Dendritic cell treated with granulocyte-macrophage colony-stimulating factor and Interleukin-4, amounts not matched to agents 40 ng/mL and 50 ng/mL, for 4 days (primary cell): Measurements from ENCODE around the gene CLEC18C.
"Not testable (repeated sequence)": the region's sequence is repeated elsewhere in the genome, so short reads cannot be mapped to it uniquely, and the experiment has no call there.

Experiments
- H3K27ac Mint-ChIP-seq: one replicate; pipeline ENCODE4 v1.8.0; 2022; ENCODE audit warnings: mild to moderate bottlenecking, mixed read lengths
- H3K27me3 Mint-ChIP-seq: one replicate; pipeline ENCODE4 v1.8.0; 2022; ENCODE audit warnings: mild to moderate bottlenecking, mixed read lengths
- H3K36me3 Mint-ChIP-seq: one replicate; pipeline ENCODE4 v1.8.0; 2022; ENCODE audit warnings: low read depth, mixed read lengths
- H3K4me1 Mint-ChIP-seq: one replicate; pipeline ENCODE4 v1.8.0; 2022; ENCODE audit warnings: low read depth, mixed read lengths
- H3K4me3 Mint-ChIP-seq: one replicate; pipeline ENCODE4 v1.8.0; 2022; ENCODE audit warnings: mild to moderate bottlenecking, moderate library complexity, mixed read lengths
- H3K9me3 Mint-ChIP-seq: one replicate; pipeline ENCODE4 v1.8.0; 2022; ENCODE audit warnings: mixed read lengths
- intact Hi-C: fragments of 100-400 bp; cut with micrococcal nuclease; formaldehyde crosslinking; loops from one replicate; pipeline ENCODE4 v1.15.0; 2022

The CLEC18C gene

DNA sequence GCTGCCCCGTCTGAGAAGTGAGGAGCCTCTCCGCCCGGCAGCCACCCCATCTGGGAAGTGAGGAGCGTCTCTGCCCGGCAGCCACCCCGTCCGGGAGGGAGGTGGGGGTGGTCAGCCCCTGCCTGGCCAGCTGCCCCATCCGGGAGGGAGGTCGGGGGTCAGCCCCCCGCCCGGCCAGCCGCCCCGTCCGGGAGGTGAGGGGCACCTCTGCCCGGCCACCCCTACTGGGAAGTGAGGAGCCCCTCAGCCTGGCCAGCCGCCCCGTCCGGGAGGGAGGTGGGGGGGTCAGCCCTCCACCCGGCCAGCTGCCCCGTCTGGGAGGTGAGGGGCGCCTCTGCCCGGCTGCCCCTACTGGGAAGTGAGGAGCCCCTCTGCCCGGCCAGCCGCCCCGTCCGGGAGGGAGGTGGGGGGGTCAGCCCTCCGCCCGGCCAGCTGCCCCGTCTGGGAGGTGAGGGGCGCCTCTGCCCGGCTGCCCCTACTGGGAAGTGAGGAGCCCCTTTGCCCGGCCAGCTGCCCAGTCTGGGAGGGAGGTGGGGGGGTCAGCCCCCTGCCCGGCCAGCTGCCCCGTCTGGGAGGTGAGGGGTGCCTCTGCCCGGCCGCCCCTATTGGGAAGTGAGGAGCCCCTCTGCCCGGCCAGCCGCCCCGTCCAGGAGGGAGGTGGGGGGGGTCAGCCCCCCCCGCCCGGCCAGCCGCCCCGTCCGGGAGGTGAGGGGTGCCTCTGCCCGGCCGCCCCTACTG lies 31.2 kb downstream of the CLEC18C start:
- H3K9me3 Mint-ChIP-seq, H3K27ac Mint-ChIP-seq, H3K4me3 Mint-ChIP-seq, H3K27me3 Mint-ChIP-seq, intact Hi-C loops, H3K4me1 Mint-ChIP-seq: not testable (repeated sequence)
- H3K36me3 Mint-ChIP-seq: peaks cover 28% of the 10 kb centered on the region

GRCh38 chr16:70206382-70206781 lies 32.8 kb downstream of the CLEC18C start:
- H3K27ac Mint-ChIP-seq, H3K27me3 Mint-ChIP-seq, H3K4me1 Mint-ChIP-seq, H3K4me3 Mint-ChIP-seq, intact Hi-C loops, H3K9me3 Mint-ChIP-seq: not testable (repeated sequence)
- H3K36me3 Mint-ChIP-seq: peaks cover 28% of the 10 kb centered on the region

- intact Hi-C loops: not testable (repeated sequence)
Measured at GRCh38 chr16:70218586-70218985, 45.0 kb downstream of the CLEC18C start.

DNA sequence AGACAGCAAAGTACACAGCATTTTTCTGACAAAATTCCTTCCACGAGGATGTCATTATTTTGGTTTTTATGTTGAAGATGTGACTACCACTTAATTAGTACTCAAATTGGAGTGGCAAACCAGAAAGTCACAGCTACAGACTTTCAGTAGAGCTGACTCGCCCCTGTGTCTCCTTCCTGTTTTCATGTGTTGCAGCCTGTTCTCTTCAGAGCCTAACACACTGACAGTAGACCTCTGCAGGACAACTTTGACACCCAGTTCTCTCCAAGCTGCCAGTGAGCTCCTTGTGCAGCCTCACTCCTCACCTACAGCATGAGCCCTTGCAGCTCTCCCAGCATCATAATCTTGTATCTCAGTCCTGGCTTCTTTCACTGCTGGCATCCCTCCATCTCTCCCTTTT lies 49.0 kb downstream of the CLEC18C start:
- H3K27me3 Mint-ChIP-seq, H3K9me3 Mint-ChIP-seq, H3K4me1 Mint-ChIP-seq, H3K4me3 Mint-ChIP-seq, H3K27ac Mint-ChIP-seq, intact Hi-C loops: not testable (repeated sequence)
- peaks cover 71% of the 10 kb centered on the region for H3K36me3 Mint-ChIP-seq

More at GRCh38 chr16:70218586-70218985, 45.0 kb downstream of the CLEC18C start:
- not testable (repeated sequence) for H3K27ac Mint-ChIP-seq, H3K9me3 Mint-ChIP-seq, H3K27me3 Mint-ChIP-seq, H3K4me1 Mint-ChIP-seq, H3K4me3 Mint-ChIP-seq
- peaks cover 79% of the 10 kb centered on the region for H3K36me3 Mint-ChIP-seq

DNA sequence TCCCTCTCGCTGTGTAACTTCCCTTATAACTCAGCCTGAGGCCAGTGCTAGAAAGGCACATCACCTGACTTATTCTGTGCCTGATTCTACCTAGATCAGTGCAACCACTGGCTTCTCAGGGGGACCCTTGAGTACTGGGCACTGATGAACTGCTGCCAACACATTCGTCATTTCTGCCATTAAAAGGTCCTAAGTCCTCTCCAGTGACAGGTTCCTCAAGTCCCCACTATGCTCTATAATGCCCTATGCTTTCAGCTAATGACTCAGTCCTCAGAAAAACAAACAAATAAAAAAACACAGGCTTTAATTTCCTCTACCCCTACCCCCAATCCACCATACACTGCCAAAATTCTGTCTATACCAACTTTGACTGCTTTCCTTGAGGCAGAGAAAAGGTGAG lies 49.6 kb downstream of the CLEC18C start:
- H3K9me3 Mint-ChIP-seq, H3K27ac Mint-ChIP-seq, H3K4me1 Mint-ChIP-seq, H3K4me3 Mint-ChIP-seq, H3K27me3 Mint-ChIP-seq, intact Hi-C loops: not testable (repeated sequence)
- H3K36me3 Mint-ChIP-seq: peaks cover 69% of the 10 kb centered on the region

GRCh38 chr16:70223971-70224513 lies 50.5 kb downstream of the CLEC18C start:
- H3K27ac Mint-ChIP-seq, H3K27me3 Mint-ChIP-seq, H3K4me1 Mint-ChIP-seq, intact Hi-C loops, H3K4me3 Mint-ChIP-seq, H3K9me3 Mint-ChIP-seq: not testable (repeated sequence)
- H3K36me3 Mint-ChIP-seq: peaks cover 68% of the 10 kb centered on the region

- H3K9me3 Mint-ChIP-seq, H3K4me3 Mint-ChIP-seq, H3K27me3 Mint-ChIP-seq, intact Hi-C loops, H3K4me1 Mint-ChIP-seq, H3K27ac Mint-ChIP-seq: not testable (repeated sequence)
- H3K36me3 Mint-ChIP-seq: peaks cover 66% of the 10 kb centered on the region
Measured at GRCh38 chr16:70224645-70225044, 51.1 kb downstream of the CLEC18C start.

DNA sequence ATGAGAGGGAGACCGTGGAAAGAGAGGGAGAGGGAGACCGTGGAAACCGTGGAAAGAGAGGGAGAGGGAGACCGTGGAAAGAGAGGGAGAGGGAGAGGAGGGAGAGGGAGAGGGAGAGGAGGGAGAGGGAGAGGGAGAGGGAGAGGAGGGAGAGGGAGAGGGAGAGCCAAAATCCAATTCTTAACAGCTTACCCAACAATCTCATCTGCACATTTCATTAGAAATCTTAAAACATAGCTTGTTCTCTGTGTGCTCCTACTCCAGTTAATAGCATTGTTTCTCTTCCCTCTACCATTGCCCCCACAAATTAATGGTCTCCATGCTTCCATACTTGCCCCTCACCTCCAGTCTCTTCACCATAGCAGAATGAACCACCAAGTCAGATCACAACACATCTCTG lies 51.8 kb downstream of the CLEC18C start:
- intact Hi-C loops, H3K4me1 Mint-ChIP-seq, H3K9me3 Mint-ChIP-seq, H3K27me3 Mint-ChIP-seq, H3K4me3 Mint-ChIP-seq, H3K27ac Mint-ChIP-seq: not testable (repeated sequence)
- H3K36me3 Mint-ChIP-seq: peaks cover 61% of the 10 kb centered on the region

DNA sequence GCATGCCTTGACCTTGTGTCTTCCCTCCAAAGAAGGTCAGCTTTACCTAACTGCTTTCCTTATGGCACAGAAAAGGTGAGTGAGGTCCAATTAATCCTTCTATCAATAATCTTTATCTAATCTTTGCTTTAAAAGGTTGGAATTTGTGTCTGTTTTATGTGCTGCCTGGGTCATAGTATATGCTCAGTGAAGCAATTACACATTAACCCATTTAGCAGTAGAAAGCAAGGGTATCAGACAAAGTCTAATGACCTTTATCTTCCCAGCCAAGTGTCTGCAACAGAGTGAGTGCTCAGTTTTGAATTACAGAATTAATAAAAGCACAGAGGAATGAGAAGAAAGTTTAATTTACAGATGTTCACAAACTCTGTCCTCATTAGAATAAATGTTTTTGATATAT lies 52.4 kb downstream of the CLEC18C start:
- intact Hi-C loops, H3K27ac Mint-ChIP-seq, H3K4me1 Mint-ChIP-seq, H3K9me3 Mint-ChIP-seq, H3K4me3 Mint-ChIP-seq, H3K27me3 Mint-ChIP-seq: not testable (repeated sequence)
- peaks cover 57% of the 10 kb centered on the region for H3K36me3 Mint-ChIP-seq

DNA sequence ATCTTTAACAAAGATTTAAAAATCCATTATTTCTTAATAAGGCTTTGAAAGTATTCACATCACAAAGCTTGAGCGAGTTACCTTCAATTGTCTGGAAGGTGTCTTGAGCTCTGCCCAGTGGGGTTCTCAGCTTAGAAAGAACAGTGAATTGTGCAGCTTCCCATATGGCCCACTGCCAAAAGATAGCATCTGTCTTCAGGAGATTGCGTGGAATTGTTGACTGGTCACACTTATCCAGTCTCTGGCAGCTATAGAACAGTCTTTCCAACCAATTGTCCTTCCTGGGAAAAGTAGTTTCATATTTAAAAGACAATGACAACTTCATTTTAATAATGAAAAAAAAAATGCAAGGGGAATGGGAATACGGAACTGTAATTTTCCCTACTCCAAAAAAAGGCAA lies 58.2 kb downstream of the CLEC18C start:
- H3K4me1 Mint-ChIP-seq, H3K27me3 Mint-ChIP-seq, H3K4me3 Mint-ChIP-seq, H3K27ac Mint-ChIP-seq, H3K9me3 Mint-ChIP-seq, intact Hi-C loops: not testable (repeated sequence)
- H3K36me3 Mint-ChIP-seq: peaks cover 47% of the 10 kb centered on the region
